Measurements from ENCODE around the gene RHCG.

- TF ChIP-seq TAF1 (IDR thresholded peaks at IDR 0.05; ENCODE audit: borderline replicate concordance, low read depth, low read length) (no peak), POLR2AphosphoS5 (IDR thresholded peaks at IDR 0.05; ENCODE audit: low read depth, low read length) (no peak)
These were observed 9.8 kb upstream of the RHCG start for GRCh38 chr15:89506026-89506686.

Measured in GM12892 (cell line).